Measurements from ENCODE around the gene WBP1L.

The WBP1L gene

GRCh38 chr10:102761981-102762380, 18.2 kb downstream of the WBP1L start:
- no peak for DNase-seq

GRCh38 chr10:102762401-102763015, 18.8 kb downstream of the WBP1L start:
- DNase-seq = no peak

GRCh38 chr10:102763037-102763607, 19.4 kb downstream of the WBP1L start:
- DNase-seq = no peak

GRCh38 chr10:102764470-102765161, 20.9 kb downstream of the WBP1L start:
- no peak for DNase-seq

GRCh38 chr10:102765336-102765735, 21.6 kb downstream of the WBP1L start:
- DNase-seq = no peak

GRCh38 chr10:102767428-102768160, 23.8 kb downstream of the WBP1L start:
- no peak for DNase-seq

GRCh38 chr10:102769375-102770107, 25.8 kb downstream of the WBP1L start:
- no peak for DNase-seq

GRCh38 chr10:102770108-102770482, 26.3 kb downstream of the WBP1L start:
- peak; percentile 30 for DNase-seq

GRCh38 chr10:102770792-102771191, 27.0 kb downstream of the WBP1L start:
- no peak for DNase-seq

- DNase-seq = no peak
Measured at GRCh38 chr10:102773320-102773719, 29.6 kb downstream of the WBP1L start.

- DNase-seq = peak; percentile 39
Measured at GRCh38 chr10:102773986-102774385, 30.2 kb downstream of the WBP1L start.

- no peak for DNase-seq
Measured at GRCh38 chr10:102775201-102775934, 31.6 kb downstream of the WBP1L start.

GRCh38 chr10:102775935-102776669, 32.4 kb downstream of the WBP1L start:
- DNase-seq = no peak

GRCh38 chr10:102776779-102777456, 33.2 kb downstream of the WBP1L start:
- DNase-seq = peak; percentile 31

GRCh38 chr10:102777711-102778453, 34.1 kb downstream of the WBP1L start:
- no peak for DNase-seq

- DNase-seq = no peak
Measured at GRCh38 chr10:102778781-102779180, 35.0 kb downstream of the WBP1L start.

GRCh38 chr10:102779680-102780526, 36.2 kb downstream of the WBP1L start:
- DNase-seq = no peak

- DNase-seq = no peak
Measured at GRCh38 chr10:102780527-102780808, 36.7 kb downstream of the WBP1L start.
